Measurements from ENCODE around the gene FXR2.

Gene FXR2

GRCh38 chr17:7580604-7581575 is 33.8 kb downstream of the FXR2 start:
- Histone ChIP-seq H3K4me1 (ENCODE audit: control insufficient read depth, insufficient read depth, low read length, poor library complexity, severe bottlenecking) (peaks cover 24% of the 10 kb centered on the region), H3K4me3 (ENCODE audit: insufficient read depth, low read depth, low read length, poor library complexity, severe bottlenecking) (no peak overlapping the region), H3K36me3 (ENCODE audit: control insufficient read depth, insufficient read depth, low read length) (peaks cover 29% of the 10 kb centered on the region)

DNA sequence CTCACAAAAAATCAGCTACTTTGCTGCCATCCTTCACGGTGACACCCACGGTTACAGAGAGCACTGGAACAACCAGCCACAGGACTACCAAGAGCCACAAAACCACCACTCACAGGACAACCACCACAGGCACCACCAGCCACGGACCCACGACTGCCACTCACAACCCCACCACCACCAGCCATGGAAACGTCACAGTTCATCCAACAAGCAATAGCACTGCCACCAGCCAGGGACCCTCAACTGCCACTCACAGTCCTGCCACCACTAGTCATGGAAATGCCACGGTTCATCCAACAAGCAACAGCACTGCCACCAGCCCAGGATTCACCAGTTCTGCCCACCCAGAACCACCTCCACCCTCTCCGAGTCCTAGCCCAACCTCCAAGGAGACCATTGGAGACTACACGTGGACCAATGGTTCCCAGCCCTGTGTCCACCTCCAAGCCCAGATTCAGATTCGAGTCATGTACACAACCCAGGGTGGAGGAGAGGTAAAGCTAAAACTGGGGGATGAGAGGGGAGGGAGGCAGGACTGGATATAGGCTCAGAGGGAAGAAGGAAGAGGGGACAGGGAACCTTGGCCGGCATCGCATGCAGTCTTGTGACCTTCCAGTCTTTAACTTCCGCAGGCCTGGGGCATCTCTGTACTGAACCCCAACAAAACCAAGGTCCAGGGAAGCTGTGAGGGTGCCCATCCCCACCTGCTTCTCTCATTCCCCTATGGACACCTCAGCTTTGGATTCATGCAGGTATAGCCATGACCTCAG is 34.7 kb downstream of the FXR2 start:
- H3K36me3 ChIP-seq (ENCODE audit: control insufficient read depth, insufficient read depth, low read length) = peaks cover 38% of the 10 kb centered on the region
- peaks cover 29% of the 10 kb centered on the region for H3K4me1 ChIP-seq (ENCODE audit: control insufficient read depth, insufficient read depth, low read length, poor library complexity, severe bottlenecking)
- no peak for DNase-seq
- no peak overlapping the region for H3K4me3 ChIP-seq (ENCODE audit: insufficient read depth, low read depth, low read length, poor library complexity, severe bottlenecking)
- peak overlapping the region; percentile 43 for H3K27ac ChIP-seq (ENCODE audit: insufficient read depth, low read length, poor library complexity, severe bottlenecking)
- no peaks in the 10 kb centered on the region for H3K27me3 ChIP-seq (replicated peaks; ENCODE audit: control insufficient read depth, insufficient read depth, low read length, poor library complexity, severe bottlenecking)
- no peaks in the 10 kb centered on the region for H3K9me3 ChIP-seq (ENCODE audit: control insufficient read depth, low read length)

More at GRCh38 chr17:7580604-7581575, 33.8 kb downstream of the FXR2 start:
- no peak for DNase-seq
- H3K9me3 ChIP-seq (ENCODE audit: control insufficient read depth, low read length) = no peaks in the 10 kb centered on the region
- no peak overlapping the region for H3K27ac ChIP-seq (ENCODE audit: insufficient read depth, low read length, poor library complexity, severe bottlenecking)
- H3K27me3 ChIP-seq (replicated peaks; ENCODE audit: control insufficient read depth, insufficient read depth, low read length, poor library complexity, severe bottlenecking) = no peaks in the 10 kb centered on the region

DNA sequence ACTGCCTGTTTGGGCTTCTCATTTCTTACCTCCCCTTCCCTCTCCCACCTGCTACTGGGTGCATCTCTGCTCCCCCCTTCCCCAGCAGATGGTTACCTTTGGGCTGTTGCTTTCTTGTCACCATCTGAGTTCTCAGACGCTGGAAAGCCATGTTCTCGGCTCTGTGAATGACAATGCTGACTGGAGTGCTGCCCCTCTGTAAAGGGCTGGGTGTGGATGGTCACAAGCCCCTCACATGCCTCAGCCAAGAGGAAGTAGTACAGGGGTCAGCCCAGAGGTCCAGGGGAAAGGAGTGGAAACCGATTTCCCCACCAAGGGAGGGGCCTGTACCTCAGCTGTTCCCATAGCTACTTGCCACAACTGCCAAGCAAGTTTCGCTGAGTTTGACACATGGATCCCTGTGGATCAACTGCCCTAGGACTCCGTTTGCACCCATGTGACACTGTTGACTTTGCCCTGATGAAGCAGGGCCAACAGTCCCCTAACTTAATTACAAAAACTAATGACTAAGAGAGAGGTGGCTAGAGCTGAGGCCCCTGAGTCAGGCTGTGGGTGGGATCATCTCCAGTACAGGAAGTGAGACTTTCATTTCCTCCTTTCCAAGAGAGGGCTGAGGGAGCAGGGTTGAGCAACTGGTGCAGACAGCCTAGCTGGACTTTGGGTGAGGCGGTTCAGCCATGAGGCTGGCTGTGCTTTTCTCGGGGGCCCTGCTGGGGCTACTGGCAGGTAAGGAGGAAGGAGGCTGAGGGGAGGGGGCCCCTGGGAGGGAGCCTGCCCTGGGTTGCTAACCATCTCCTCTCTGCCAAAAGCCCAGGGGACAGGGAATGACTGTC is 35.5 kb downstream of the FXR2 start, which contains the start of gene CD68:
CD68 (plus strand) TSS at position 638 of the 833 bp plus-strand sequence; CDS start at position 678, 40 bp downstream.
- Histone ChIP-seq H3K9me3 (ENCODE audit: control insufficient read depth, low read length) (no peaks in the 10 kb centered on the region), H3K36me3 (ENCODE audit: control insufficient read depth, insufficient read depth, low read length) (peaks cover 46% of the 10 kb centered on the region), H3K27me3 (replicated peaks; ENCODE audit: control insufficient read depth, insufficient read depth, low read length, poor library complexity, severe bottlenecking) (no peaks in the 10 kb centered on the region), H3K4me1 (ENCODE audit: control insufficient read depth, insufficient read depth, low read length, poor library complexity, severe bottlenecking) (peaks cover 27% of the 10 kb centered on the region), H3K27ac (ENCODE audit: insufficient read depth, low read length, poor library complexity, severe bottlenecking) (peak within 1 kb of the TSS; percentile 43), H3K4me3 (ENCODE audit: insufficient read depth, low read depth, low read length, poor library complexity, severe bottlenecking) (no peak within 1 kb of the TSS)
- DNase-seq = peak; percentile 16 to 25 (median 19)

DNA sequence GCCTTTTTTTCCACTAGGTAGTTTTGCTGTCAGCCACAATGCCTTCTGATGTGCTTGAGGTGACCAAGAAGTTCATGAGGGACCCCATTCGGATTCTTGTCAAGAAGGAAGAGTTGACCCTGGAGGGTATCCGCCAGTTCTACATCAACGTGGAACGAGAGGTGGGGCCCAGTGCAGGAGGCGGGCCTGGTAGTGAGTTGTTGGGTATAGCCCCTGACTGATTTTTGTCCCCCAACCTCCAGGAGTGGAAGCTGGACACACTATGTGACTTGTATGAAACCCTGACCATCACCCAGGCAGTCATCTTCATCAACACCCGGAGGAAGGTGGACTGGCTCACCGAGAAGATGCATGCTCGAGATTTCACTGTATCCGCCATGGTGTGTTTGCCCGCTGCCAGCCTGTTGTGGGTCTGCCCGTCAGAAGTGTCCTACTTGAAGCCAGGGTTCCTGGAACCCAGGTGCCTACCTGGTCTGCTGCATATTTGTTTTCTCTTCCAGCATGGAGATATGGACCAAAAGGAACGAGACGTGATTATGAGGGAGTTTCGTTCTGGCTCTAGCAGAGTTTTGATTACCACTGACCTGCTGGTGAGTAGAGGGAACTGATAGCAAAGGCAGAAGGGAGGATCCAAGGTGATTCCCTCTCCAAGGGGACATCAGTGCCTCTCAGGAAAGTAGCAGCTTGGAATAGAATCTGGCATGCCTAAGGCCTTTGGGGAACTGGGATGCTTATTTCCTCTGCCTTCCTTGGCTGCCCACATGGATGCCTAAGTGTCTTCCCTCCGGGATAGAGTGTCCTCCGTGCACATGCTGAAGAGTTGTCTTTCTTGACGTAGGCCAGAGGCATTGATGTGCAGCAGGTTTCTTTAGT is 37.1 kb downstream of the FXR2 start:
- H3K27me3 ChIP-seq (replicated peaks; ENCODE audit: control insufficient read depth, insufficient read depth, low read length, poor library complexity, severe bottlenecking) = no peaks in the 10 kb centered on the region
- H3K9me3 ChIP-seq (ENCODE audit: control insufficient read depth, low read length) = no peaks in the 10 kb centered on the region
- H3K4me3 ChIP-seq (ENCODE audit: insufficient read depth, low read depth, low read length, poor library complexity, severe bottlenecking) = no peak overlapping the region
- peaks cover 24% of the 10 kb centered on the region for H3K4me1 ChIP-seq (ENCODE audit: control insufficient read depth, insufficient read depth, low read length, poor library complexity, severe bottlenecking)
- no peak overlapping the region for H3K27ac ChIP-seq (ENCODE audit: insufficient read depth, low read length, poor library complexity, severe bottlenecking)
- DNase-seq = no peak
- H3K36me3 ChIP-seq (ENCODE audit: control insufficient read depth, insufficient read depth, low read length) = peaks cover 51% of the 10 kb centered on the region

GRCh38 chr17:7576432-7576937 is 38.2 kb downstream of the FXR2 start:
- Histone ChIP-seq H3K27ac (ENCODE audit: insufficient read depth, low read length, poor library complexity, severe bottlenecking) (no peak overlapping the region), H3K4me1 (ENCODE audit: control insufficient read depth, insufficient read depth, low read length, poor library complexity, severe bottlenecking) (peaks cover 27% of the 10 kb centered on the region), H3K27me3 (replicated peaks; ENCODE audit: control insufficient read depth, insufficient read depth, low read length, poor library complexity, severe bottlenecking) (no peaks in the 10 kb centered on the region), H3K36me3 (ENCODE audit: control insufficient read depth, insufficient read depth, low read length) (peaks cover 51% of the 10 kb centered on the region), H3K4me3 (ENCODE audit: insufficient read depth, low read depth, low read length, poor library complexity, severe bottlenecking) (no peak overlapping the region), H3K9me3 (ENCODE audit: control insufficient read depth, low read length) (no peaks in the 10 kb centered on the region)
- DNase-seq = no peak

DNA sequence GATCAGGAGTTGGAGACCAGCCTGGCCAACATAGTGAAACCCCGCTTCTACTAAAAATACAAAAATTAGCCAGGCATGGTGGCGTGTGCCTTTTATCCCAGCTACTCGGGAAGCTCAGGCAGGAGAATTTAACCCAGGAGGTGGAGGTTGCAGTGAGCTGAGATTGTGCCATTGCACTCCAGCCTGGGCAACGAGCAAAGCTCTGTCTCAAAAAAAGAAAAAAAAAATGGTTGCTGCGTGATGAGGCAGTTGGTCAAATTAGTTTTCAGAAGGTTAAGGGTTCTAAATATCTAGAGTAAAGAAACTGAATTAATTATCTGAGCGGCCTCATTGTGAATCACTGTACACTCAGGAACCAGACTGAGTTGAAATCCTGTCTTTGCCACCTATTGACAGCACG is 38.7 kb downstream of the FXR2 start:
- Histone ChIP-seq H3K36me3 (ENCODE audit: control insufficient read depth, insufficient read depth, low read length) (peaks cover 52% of the 10 kb centered on the region), H3K27me3 (replicated peaks; ENCODE audit: control insufficient read depth, insufficient read depth, low read length, poor library complexity, severe bottlenecking) (no peaks in the 10 kb centered on the region), H3K4me3 (ENCODE audit: insufficient read depth, low read depth, low read length, poor library complexity, severe bottlenecking) (no peak overlapping the region), H3K9me3 (ENCODE audit: control insufficient read depth, low read length) (no peaks in the 10 kb centered on the region), H3K4me1 (ENCODE audit: control insufficient read depth, insufficient read depth, low read length, poor library complexity, severe bottlenecking) (peaks cover 27% of the 10 kb centered on the region), H3K27ac (ENCODE audit: insufficient read depth, low read length, poor library complexity, severe bottlenecking) (no peak overlapping the region)
- no peak for DNase-seq

DNA sequence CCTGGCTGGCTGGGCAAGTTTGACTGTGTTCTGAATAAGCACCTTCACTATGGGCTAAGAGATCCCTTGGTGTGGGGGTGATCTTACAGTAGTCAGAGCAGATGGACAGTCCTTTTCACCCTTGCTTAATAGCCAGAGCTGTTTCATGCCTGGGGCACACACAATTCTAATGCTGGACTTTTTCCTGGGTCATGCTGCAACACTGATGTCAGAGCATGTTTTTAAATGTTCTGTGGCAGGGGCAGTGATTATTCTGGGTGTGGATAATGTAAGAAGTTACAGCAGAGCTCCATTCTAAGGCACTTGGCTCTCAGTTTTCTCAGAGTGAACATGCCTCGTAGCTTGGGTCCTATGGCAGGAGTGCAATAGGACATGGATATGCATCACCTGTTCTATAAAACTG is 39.2 kb downstream of the FXR2 start:
- Histone ChIP-seq H3K36me3 (ENCODE audit: control insufficient read depth, insufficient read depth, low read length) (peaks cover 57% of the 10 kb centered on the region), H3K4me1 (ENCODE audit: control insufficient read depth, insufficient read depth, low read length, poor library complexity, severe bottlenecking) (peaks cover 27% of the 10 kb centered on the region), H3K4me3 (ENCODE audit: insufficient read depth, low read depth, low read length, poor library complexity, severe bottlenecking) (no peak overlapping the region), H3K27me3 (replicated peaks; ENCODE audit: control insufficient read depth, insufficient read depth, low read length, poor library complexity, severe bottlenecking) (no peaks in the 10 kb centered on the region), H3K27ac (ENCODE audit: insufficient read depth, low read length, poor library complexity, severe bottlenecking) (peak overlapping the region; percentile 43), H3K9me3 (ENCODE audit: control insufficient read depth, low read length) (no peaks in the 10 kb centered on the region)
- DNase-seq = no peak

DNA sequence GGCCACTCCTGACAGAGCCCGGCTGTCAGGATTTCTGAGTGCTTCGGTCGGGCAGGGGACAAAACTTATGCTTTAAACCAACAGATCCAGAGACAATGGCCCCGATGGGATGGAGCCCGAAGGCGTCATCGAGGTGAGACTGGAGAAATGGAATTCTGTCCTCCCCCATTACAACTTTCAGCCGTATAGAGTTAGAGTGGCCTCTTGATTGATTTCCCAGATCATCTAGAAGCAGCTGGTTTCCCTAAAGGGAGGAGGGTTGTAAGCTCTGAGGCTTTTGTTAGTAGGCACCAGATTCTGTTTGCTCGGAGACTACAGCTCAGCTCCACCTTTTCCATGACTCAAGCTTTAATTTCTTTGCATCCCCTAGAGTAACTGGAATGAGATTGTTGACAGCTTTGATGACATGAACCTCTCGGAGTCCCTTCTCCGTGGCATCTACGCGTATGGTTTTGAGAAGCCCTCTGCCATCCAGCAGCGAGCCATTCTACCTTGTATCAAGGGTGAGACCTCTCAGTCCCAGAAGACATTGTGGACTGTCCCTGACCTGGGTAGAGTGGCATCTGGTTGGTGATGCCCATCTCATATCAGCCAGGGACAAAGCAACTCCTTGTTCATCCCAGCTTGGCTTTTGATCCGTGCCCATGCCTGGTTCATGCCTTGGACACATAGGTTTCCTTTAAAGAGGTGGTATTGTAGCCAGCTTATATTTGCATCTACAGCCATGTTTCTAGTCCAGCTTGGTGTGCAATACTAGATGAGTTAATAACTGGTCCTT is 40.3 kb downstream of the FXR2 start:
- Histone ChIP-seq H3K36me3 (ENCODE audit: control insufficient read depth, insufficient read depth, low read length) (peaks cover 68% of the 10 kb centered on the region), H3K9me3 (ENCODE audit: control insufficient read depth, low read length) (no peaks in the 10 kb centered on the region), H3K27ac (ENCODE audit: insufficient read depth, low read length, poor library complexity, severe bottlenecking) (peak overlapping the region; percentile 98), H3K4me3 (ENCODE audit: insufficient read depth, low read depth, low read length, poor library complexity, severe bottlenecking) (peak overlapping the region; percentile 100), H3K27me3 (replicated peaks; ENCODE audit: control insufficient read depth, insufficient read depth, low read length, poor library complexity, severe bottlenecking) (no peaks in the 10 kb centered on the region), H3K4me1 (ENCODE audit: control insufficient read depth, insufficient read depth, low read length, poor library complexity, severe bottlenecking) (peaks cover 24% of the 10 kb centered on the region)
- DNase-seq = no peak

Data from effector memory CD4-positive, alpha-beta T cell (primary cell).